ENCODE results near the gene PICALM. TPM values are rescaled to one million over a fixed set of nuclear protein-coding genes. Genes with fewer than 3 reads are reported as not detected.

Gene PICALM
- total and polyA plus RNA-seq, 2 of the 4 experiments (the other 2 are of a cell fraction) = 235 to 453 TPM

- WGBS, 2 experiments (ENCODE audit: extremely low coverage in 2 of 2, insufficient read length in 1 of 2) = no CpG with 5 or more reads among the region's 2 CpGs
- POLR2A ChIA-PET (ENCODE audit: unreplicated experiment) = no interaction called here
- intact Hi-C loops (cut with micrococcal nuclease) = no loop called here
Measured at GRCh38 chr11:86003654-86004053, 65.2 kb downstream of the PICALM start.

More at GRCh38 chr11:86003654-86004053, 65.2 kb downstream of the PICALM start:
- H2BK120ac ChIP-seq (ENCODE audit: low read depth, low read length) = no peak overlapping the region
- DNase-seq (no peak), ATAC-seq (ENCODE audit: low read depth) (no peak)
- H3K4me3 ChIP-seq (ENCODE audit: insufficient read depth, low read depth, low read length) = no peak overlapping the region
- no peak overlapping the region for H3K4me2 ChIP-seq (ENCODE audit: low read depth, low read length)
- TF ChIP-seq BHLHE40 (IDR thresholded peaks at IDR 0.05; ENCODE audit: low read depth, low read length) = no peak
- no peak for TF ChIP-seq SMC3 (IDR thresholded peaks at IDR 0.05; ENCODE audit: low read depth, low read length)
- TF ChIP-seq RCOR1 (IDR thresholded peaks at IDR 0.05; ENCODE audit: insufficient replicate concordance, low read length) = no peak
- no peak for TF ChIP-seq CHD1 (IDR thresholded peaks at IDR 0.05; ENCODE audit: low read depth, low read length)
- no peak for TF ChIP-seq CEBPB (IDR thresholded peaks at IDR 0.05; ENCODE audit: low read depth, low read length)
- TF ChIP-seq USF2 (IDR thresholded peaks at IDR 0.05; ENCODE audit: low read depth, low read length) = no peak
- no peak overlapping the region for H3K4ac ChIP-seq (ENCODE audit: low read depth, low read length)
- dilution Hi-C loops (cut with HindIII; ENCODE audit: low sequenced_read_pairs, unreplicated experiment) (no loop called here), in situ Hi-C loops (cut with MboI; ENCODE audit: low sequenced_read_pairs) (no loop called here)
- no peaks in the 10 kb centered on the region for H3K9me3 ChIP-seq (ENCODE audit: control insufficient read depth, insufficient read depth, low read length)
- peaks cover 3% of the 10 kb centered on the region; the same call in 1 of the 2 replicates for H4K20me1 ChIP-seq (ENCODE audit: insufficient read depth, low read length)
- no peak overlapping the region for H2AK5ac ChIP-seq (ENCODE audit: low read depth, low read length)
- H4K91ac ChIP-seq (ENCODE audit: insufficient read depth, low read depth, low read length) = no peak overlapping the region
- no peaks in the 10 kb centered on the region for H3K27me3 ChIP-seq (ENCODE audit: control insufficient read depth, insufficient read depth, low read length)
- H2BK5ac ChIP-seq (ENCODE audit: low read depth, low read length, poor library complexity, severe bottlenecking) = no peak overlapping the region
- no peak overlapping the region for H2BK20ac ChIP-seq (ENCODE audit: low read depth, low read length)
- no peak overlapping the region for H2AFZ ChIP-seq (replicated peaks; ENCODE audit: low read length, poor library complexity)
- H3K9ac ChIP-seq (ENCODE audit: low read depth, low read length) = no peak overlapping the region
- H3K27ac ChIP-seq (ENCODE audit: insufficient read depth, low read length) = no peak overlapping the region
- no peak overlapping the region for H3K56ac ChIP-seq (ENCODE audit: extremely low read depth, insufficient read depth, low read length)
- no peaks in the 10 kb centered on the region for H3K9me1 ChIP-seq (ENCODE audit: insufficient read depth, low read length)
- H3K4me1 ChIP-seq (ENCODE audit: control insufficient read depth, insufficient read depth, low read length) = no peaks in the 10 kb centered on the region
- CTCF ChIA-PET = no interaction called here
- H2BK15ac ChIP-seq (ENCODE audit: low read depth, low read length) = no peak overlapping the region
- H2AK9ac ChIP-seq (replicated peaks; ENCODE audit: low read depth, low read length, poor library complexity) = no peak overlapping the region
- peaks cover 42% of the 10 kb centered on the region for H3K36me3 ChIP-seq (ENCODE audit: control insufficient read depth, insufficient read depth, low read length)
- H3K14ac ChIP-seq (replicated peaks; ENCODE audit: low read depth, low read length) = no peak overlapping the region
- H3K79me1 ChIP-seq (ENCODE audit: low read depth in 1 of 2, low read length in 2 of 2) = peaks cover 21 to 42% of the 10 kb centered on the region in 2 experiments
- no peak overlapping the region; a peak in 1 of 4 replicates for H4K8ac ChIP-seq (ENCODE audit: low read depth in 2 of 2, low read length in 2 of 2)
- no TSS peak for BruUV-seq (replicated peaks)
- H3K18ac ChIP-seq (ENCODE audit: low read depth, low read length) = no peak overlapping the region
- H4K5ac ChIP-seq (ENCODE audit: low read depth, low read length) = no peak overlapping the region
- no peak overlapping the region for H3K23ac ChIP-seq (ENCODE audit: low read depth, low read length)

Measured in IMR-90 (cell line).